GM19099 (cell line): ENCODE measurements around the gene KMT2B.

Experiments
- POLR2A ChIP-seq: IDR thresholded peaks from 3 replicates; pipeline ENCODE4 v1.6.1; 2011; ENCODE audit warnings: low read depth; ENCODE audit not compliant: insufficient read length; ENCODE audit errors: extremely low read depth

The KMT2B gene

GRCh38 chr19:35717665-35718344 is at the start of gene KMT2B:
TSS of gene KMT2B (plus strand) at chr19:35718003. CDS start at chr19:35718019, 16 bp downstream.
- peak; percentile 46 for TF ChIP-seq POLR2A

GRCh38 chr19:35669566-35669965 is 48.2 kb upstream of the KMT2B start:
- TF ChIP-seq POLR2A = no peak

- no peak for TF ChIP-seq POLR2A
These were observed 47.8 kb upstream of the KMT2B start for GRCh38 chr19:35669974-35670373.

GRCh38 chr19:35670686-35671085 is 47.1 kb upstream of the KMT2B start:
- no peak for TF ChIP-seq POLR2A

- TF ChIP-seq POLR2A = no peak
These were observed 46.0 kb upstream of the KMT2B start for GRCh38 chr19:35671818-35672217.

GRCh38 chr19:35673121-35673804 is 44.5 kb upstream of the KMT2B start:
- no peak for TF ChIP-seq POLR2A

GRCh38 chr19:35675589-35676140 is 42.1 kb upstream of the KMT2B start:
- no peak for TF ChIP-seq POLR2A

GRCh38 chr19:35689836-35690235 is 28.0 kb upstream of the KMT2B start:
- TF ChIP-seq POLR2A = no peak

GRCh38 chr19:35692010-35692409 is 25.8 kb upstream of the KMT2B start:
- TF ChIP-seq POLR2A = no peak

- TF ChIP-seq POLR2A = no peak
These were observed 24.4 kb upstream of the KMT2B start for GRCh38 chr19:35693422-35693821.

GRCh38 chr19:35693835-35694599 is 23.8 kb upstream of the KMT2B start:
- no peak for TF ChIP-seq POLR2A

GRCh38 chr19:35695895-35696422 is 21.8 kb upstream of the KMT2B start:
- no peak for TF ChIP-seq POLR2A

GRCh38 chr19:35696835-35697234 is 21.0 kb upstream of the KMT2B start:
- no peak for TF ChIP-seq POLR2A

GRCh38 chr19:35702223-35703012 is 15.4 kb upstream of the KMT2B start:
- TF ChIP-seq POLR2A = peak; percentile 74
